Esophagus muscularis mucosa (tissue), 4 donors: ENCODE measurements around the gene HOXB5.

ENCODE experiments used
- CTCF ChIP-seq, 3 experiments: fragments of 200-600 bp in 2 of 3; fragments of 450-650 bp in 1 of 3; sonication (generic) in 2 of 3; IDR thresholded peaks; one replicate each; pipeline ENCODE4 v1.5.1; 2017 to 2019; ENCODE audit warnings: antibody characterized with exemption in 3 of 3, mild to moderate bottlenecking in 2 of 3, moderate library complexity in 1 of 3
- EP300 ChIP-seq: sonication (generic); formaldehyde crosslinking; IDR thresholded peaks from one replicate; pipeline ENCODE4 v1.6.1; 2017; ENCODE audit warnings: antibody characterized with exemption
- POLR2A ChIP-seq: fragments of 450-650 bp; IDR thresholded peaks from one replicate; pipeline ENCODE4 v1.6.1; 2017; ENCODE audit warnings: antibody characterized with exemption, moderate library complexity, mild to moderate bottlenecking, low read depth
- POLR2AphosphoS5 ChIP-seq, 2 donors: sonication (generic); formaldehyde crosslinking; IDR thresholded peaks; one replicate each; pipeline ENCODE4 v1.6.1; 2017; ENCODE audit warnings: antibody characterized with exemption in 2 of 2

- TF ChIP-seq CTCF (IDR thresholded peaks at IDR 0.05) (no peak), POLR2AphosphoS5 (IDR thresholded peaks at IDR 0.05) (no peak), EP300 (no peak), POLR2A (no peak)
Measured at GRCh38 chr17:48637323-48638260, 44.0 kb upstream of the HOXB5 start.
